ENCODE data around the gene ACBD6. TPM values are rescaled to one million over a fixed set of nuclear protein-coding genes. Genes with fewer than 3 reads are reported as not detected.

Gene ACBD6
- total RNA-seq, 2 experiments from 2014 or later, result 45.6 to 46.8 TPM

DNA sequence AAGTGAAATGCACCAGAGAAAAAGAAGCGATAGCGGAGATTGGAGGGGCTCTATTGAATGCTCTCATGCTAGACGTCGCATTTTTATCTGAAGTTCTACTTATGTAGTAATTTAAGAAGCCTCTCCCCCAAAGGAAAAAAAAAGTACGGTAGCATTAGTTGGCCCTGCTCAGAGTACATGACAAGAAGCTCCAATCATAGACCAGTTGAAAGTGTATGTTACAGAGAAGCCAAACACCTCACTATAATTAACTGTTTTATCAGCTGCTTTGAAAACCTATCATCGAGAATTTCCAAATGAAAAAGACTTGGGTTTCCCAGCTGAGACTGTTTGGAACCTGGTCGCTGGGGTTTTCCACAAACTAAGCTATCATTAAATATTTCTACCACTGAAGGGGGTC, 36.8 kb upstream of the ACBD6 start:
- Mint-ChIP-seq H3K27me3 (peaks cover 4% of the 10 kb centered on the region), H3K36me3 (ENCODE audit: low read depth) (no peaks in the 10 kb centered on the region), H3K9me3 (ENCODE audit: low read depth) (no peaks in the 10 kb centered on the region), H3K4me1 (no peaks in the 10 kb centered on the region), H3K4me3 (no peak overlapping the region), H3K27ac (no peak overlapping the region)
- CTCF ChIA-PET, result interaction anchor here (0.8 to 12.2 kb wide), 6 partner anchors 8 to 833 kb away, joined by 3 to 148 read pairs (median 5); no protein-coding TSS in a partner anchor
- no peak for DNase-seq
- POLR2A ChIA-PET, result no interaction called here
- intact Hi-C loops (cut with DNase I, micrococcal nuclease), result no loop called here
- ATAC-seq, result no peak

GRCh38 chr1:180536821-180537372, 34.5 kb upstream of the ACBD6 start:
- Mint-ChIP-seq H3K36me3 (ENCODE audit: low read depth) (no peaks in the 10 kb centered on the region), H3K4me3 (no peak overlapping the region), H3K27me3 (peaks cover 4% of the 10 kb centered on the region), H3K27ac (no peak overlapping the region), H3K9me3 (ENCODE audit: low read depth) (no peaks in the 10 kb centered on the region), H3K4me1 (no peaks in the 10 kb centered on the region)
- intact Hi-C loops (cut with DNase I, micrococcal nuclease), result no loop called here
- POLR2A ChIA-PET, result no interaction called here
- ATAC-seq, result no peak
- CTCF ChIA-PET, result interaction anchor here (0.6 to 12.2 kb wide), 8 partner anchors 12 to 326 kb away, joined by 3 to 148 read pairs (median 4); no protein-coding TSS in a partner anchor
- no peak for DNase-seq

- H3K27ac Mint-ChIP-seq, result no peak overlapping the region
- POLR2A ChIA-PET, result no interaction called here
Measured at GRCh38 chr1:180535418-180535999, 33.1 kb upstream of the ACBD6 start.

DNA sequence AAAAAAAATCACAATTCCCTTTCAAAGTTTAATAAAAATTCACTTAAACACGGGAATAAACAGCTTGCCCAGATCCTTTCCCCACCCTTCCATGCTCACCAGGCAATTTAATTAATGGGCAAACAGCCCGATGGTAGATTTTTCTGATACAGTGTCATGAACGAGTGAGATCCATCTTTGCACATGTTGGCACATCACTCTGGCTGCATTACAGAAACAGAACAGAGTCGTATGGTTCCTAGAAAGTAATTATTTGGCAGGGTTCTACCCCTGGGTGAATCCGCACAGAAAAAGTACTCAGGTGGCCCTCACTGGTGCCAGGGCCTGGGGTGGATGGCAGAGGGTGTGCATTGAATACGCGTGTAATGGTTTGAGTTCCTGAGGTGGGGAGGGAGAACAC, 31.8 kb upstream of the ACBD6 start:
- Mint-ChIP-seq H3K27ac (no peak overlapping the region), H3K4me1 (no peaks in the 10 kb centered on the region), H3K9me3 (ENCODE audit: low read depth) (no peaks in the 10 kb centered on the region), H3K27me3 (peaks cover 4% of the 10 kb centered on the region), H3K4me3 (no peak overlapping the region), H3K36me3 (ENCODE audit: low read depth) (no peaks in the 10 kb centered on the region)
- ChIA-PET POLR2A (no interaction called here), CTCF (interaction anchor here (1.3 to 12.2 kb wide), 3 partner anchors 19 to 328 kb away, joined by 3 to 148 read pairs (median 13); no protein-coding TSS in a partner anchor)
- intact Hi-C loops (cut with DNase I, micrococcal nuclease), result loop anchor here (5.0 kb wide), 3 partner anchors 98 to 328 kb away; partner anchors contain the start of gene XPR1 (in 2 of the 2)
- ATAC-seq (no peak), DNase-seq (no peak)

More at GRCh38 chr1:180535418-180535999, 33.1 kb upstream of the ACBD6 start:
- intact Hi-C loops (cut with DNase I, micrococcal nuclease), result no loop called here
- DNase-seq (no peak), ATAC-seq (no peak)
- no peaks in the 10 kb centered on the region for H3K9me3 Mint-ChIP-seq (ENCODE audit: low read depth)
- no peaks in the 10 kb centered on the region for H3K4me1 Mint-ChIP-seq
- no peaks in the 10 kb centered on the region for H3K36me3 Mint-ChIP-seq (ENCODE audit: low read depth)
- CTCF ChIA-PET, result interaction anchor here (0.7 to 12.2 kb wide), 4 partner anchors 18 to 327 kb away, joined by 3 to 148 read pairs (median 4); no protein-coding TSS in a partner anchor
- H3K27me3 Mint-ChIP-seq, result peaks cover 4% of the 10 kb centered on the region
- no peak overlapping the region for H3K4me3 Mint-ChIP-seq

- Mint-ChIP-seq H3K9me3 (ENCODE audit: low read depth) (no peaks in the 10 kb centered on the region), H3K27me3 (peaks cover 4% of the 10 kb centered on the region), H3K27ac (no peak overlapping the region), H3K4me1 (no peaks in the 10 kb centered on the region), H3K4me3 (no peak overlapping the region), H3K36me3 (ENCODE audit: low read depth) (no peaks in the 10 kb centered on the region)
- peak; percentile 81 for ATAC-seq
- ChIA-PET CTCF (interaction anchor here (0.6 to 12.2 kb wide), 14 partner anchors 9 to 329 kb away, joined by 3 to 148 read pairs (median 3); no protein-coding TSS in a partner anchor), POLR2A (interaction anchor here (0.5 kb wide), 1 partner anchor 342 kb away, joined by 4 read pairs; no protein-coding TSS in a partner anchor)
- intact Hi-C loops (cut with DNase I, micrococcal nuclease), result loop anchor here (1.0 to 5.0 kb wide), 5 partner anchors 99 to 633 kb away; partner anchors contain the start of gene XPR1 (in 2 of the 2)
- DNase-seq, result peak; percentile 86
Measured at GRCh38 chr1:180533266-180533987, 31.1 kb upstream of the ACBD6 start.

- no peak for DNase-seq
- Mint-ChIP-seq H3K4me3 (no peak overlapping the region), H3K27me3 (peaks cover 4% of the 10 kb centered on the region), H3K36me3 (ENCODE audit: low read depth) (no peaks in the 10 kb centered on the region), H3K27ac (no peak overlapping the region), H3K4me1 (no peaks in the 10 kb centered on the region), H3K9me3 (ENCODE audit: low read depth) (no peaks in the 10 kb centered on the region)
- ChIA-PET CTCF (interaction anchor here (0.6 to 12.2 kb wide), 14 partner anchors 8 to 633 kb away, joined by 3 to 148 read pairs (median 3); no protein-coding TSS in a partner anchor), POLR2A (interaction anchor here (0.5 kb wide), 1 partner anchor 343 kb away, joined by 4 read pairs; no protein-coding TSS in a partner anchor)
- ATAC-seq, result no peak
- intact Hi-C loops (cut with DNase I, micrococcal nuclease), result loop anchor here (1.0 to 5.0 kb wide), 5 partner anchors 99 to 633 kb away; partner anchors contain the start of gene XPR1 (in 2 of the 2)
Measured at GRCh38 chr1:180532854-180533253, 30.5 kb upstream of the ACBD6 start.

GRCh38 chr1:180530501-180530900, 28.1 kb upstream of the ACBD6 start:
- no peak overlapping the region for H3K4me3 Mint-ChIP-seq
- ATAC-seq (no peak), DNase-seq (no peak)
- no peaks in the 10 kb centered on the region for H3K36me3 Mint-ChIP-seq (ENCODE audit: low read depth)
- peaks cover 2% of the 10 kb centered on the region for H3K4me1 Mint-ChIP-seq
- H3K9me3 Mint-ChIP-seq (ENCODE audit: low read depth), result no peaks in the 10 kb centered on the region
- intact Hi-C loops (cut with DNase I, micrococcal nuclease), result loop anchor here (5.0 kb wide), 3 partner anchors 102 to 332 kb away; partner anchors contain the start of gene XPR1 (in 2 of the 2)
- H3K27ac Mint-ChIP-seq, result no peak overlapping the region
- H3K27me3 Mint-ChIP-seq, result no peaks in the 10 kb centered on the region
- CTCF ChIA-PET, result interaction anchor here (0.7 to 12.2 kb wide), 4 partner anchors 9 to 1491 kb away, joined by 3 to 148 read pairs (median 20); no protein-coding TSS in a partner anchor
- POLR2A ChIA-PET, result no interaction called here

- intact Hi-C loops (cut with DNase I, micrococcal nuclease), result no loop called here
- H3K27me3 Mint-ChIP-seq, result no peaks in the 10 kb centered on the region
- no peak overlapping the region for H3K27ac Mint-ChIP-seq
- ChIA-PET CTCF (interaction anchor here (0.6 to 12.2 kb wide), 7 partner anchors 9 to 349 kb away, joined by 3 to 148 read pairs (median 3); no protein-coding TSS in a partner anchor), POLR2A (no interaction called here)
- H3K36me3 Mint-ChIP-seq (ENCODE audit: low read depth), result no peaks in the 10 kb centered on the region
- no peaks in the 10 kb centered on the region for H3K9me3 Mint-ChIP-seq (ENCODE audit: low read depth)
- no peak for DNase-seq
- ATAC-seq, result no peak
- H3K4me3 Mint-ChIP-seq, result no peak overlapping the region
- H3K4me1 Mint-ChIP-seq, result peaks cover 2% of the 10 kb centered on the region
Measured at GRCh38 chr1:180528868-180529470, 26.6 kb upstream of the ACBD6 start.

GRCh38 chr1:180527101-180527669, 24.8 kb upstream of the ACBD6 start:
- intact Hi-C loops (cut with DNase I, micrococcal nuclease), result no loop called here
- ChIA-PET CTCF (interaction anchor here (6.9 kb wide), 1 partner anchor 11 kb away, joined by 37 read pairs; no protein-coding TSS in a partner anchor), POLR2A (no interaction called here)
- H3K36me3 Mint-ChIP-seq (ENCODE audit: low read depth), result no peaks in the 10 kb centered on the region
- peaks cover 2% of the 10 kb centered on the region for H3K4me1 Mint-ChIP-seq
- no peaks in the 10 kb centered on the region for H3K9me3 Mint-ChIP-seq (ENCODE audit: low read depth)
- DNase-seq (no peak), ATAC-seq (no peak)
- no peak overlapping the region for H3K27ac Mint-ChIP-seq
- H3K27me3 Mint-ChIP-seq, result peaks cover 2% of the 10 kb centered on the region
- H3K4me3 Mint-ChIP-seq, result no peak overlapping the region

DNA sequence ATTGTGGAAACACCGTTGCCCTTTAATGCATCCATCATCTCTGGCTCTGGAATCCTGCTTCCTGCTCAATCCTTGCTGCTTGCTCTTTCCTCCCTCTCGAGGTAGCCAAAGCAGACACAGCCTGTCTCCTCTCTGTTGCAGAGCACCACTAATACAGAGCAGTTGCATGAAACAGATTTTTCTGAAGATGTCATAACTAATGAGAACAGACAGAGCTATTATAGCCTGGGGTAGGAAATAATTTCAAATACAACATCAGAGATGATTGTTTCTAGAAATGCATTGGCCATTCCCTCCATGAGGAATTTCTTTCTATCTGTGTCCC, 23.3 kb upstream of the ACBD6 start:
- ChIA-PET CTCF (interaction anchor here (0.6 to 6.9 kb wide), 4 partner anchors 9 to 338 kb away, joined by 3 to 37 read pairs (median 6); no protein-coding TSS in a partner anchor), POLR2A (no interaction called here)
- intact Hi-C loops (cut with DNase I, micrococcal nuclease), result no loop called here
- Mint-ChIP-seq H3K4me1 (peaks cover 2% of the 10 kb centered on the region), H3K9me3 (ENCODE audit: low read depth) (no peaks in the 10 kb centered on the region), H3K27ac (no peak overlapping the region), H3K27me3 (peaks cover 4% of the 10 kb centered on the region), H3K36me3 (ENCODE audit: low read depth) (no peaks in the 10 kb centered on the region), H3K4me3 (no peak overlapping the region)
- DNase-seq (no peak), ATAC-seq (no peak)

Measured in activated CD4-positive, alpha-beta T cell treated with anti-CD3 and anti-CD28 coated beads for 36 hours (primary cell).